PC-9 (cell line): Measurements from ENCODE around the gene KIAA1958.
"Not testable (repeated sequence)": the region's sequence is repeated elsewhere in the genome, so short reads cannot be mapped to it uniquely, and the experiment has no call there.

Experiments used
- CTCF ChIP-seq: fragments of 200-600 bp; sonication (generic); conservative IDR thresholded peaks from 2 replicates; pipeline ENCODE4 v1.6.1; 2017; ENCODE audit warnings: mixed run types, antibody characterized with exemption, mild to moderate bottlenecking, moderate library complexity
- EZH2 ChIP-seq: fragments of 200-600 bp; sonication (generic); IDR thresholded peaks from 2 replicates; pipeline ENCODE4 v1.8.0; 2017; ENCODE audit warnings: antibody characterized with exemption, low read depth

GRCh38 chr9:112512377-112512776, 25.8 kb downstream of the KIAA1958 start:
- not testable (repeated sequence) for TF ChIP-seq EZH2, CTCF
